ENCODE data around the gene FOXA1. TPM values are rescaled to one million over a fixed set of nuclear protein-coding genes. Genes with fewer than 3 reads are reported as not detected.

The FOXA1 gene
- total and polyA plus RNA-seq, 12 donors: not detected

DNA sequence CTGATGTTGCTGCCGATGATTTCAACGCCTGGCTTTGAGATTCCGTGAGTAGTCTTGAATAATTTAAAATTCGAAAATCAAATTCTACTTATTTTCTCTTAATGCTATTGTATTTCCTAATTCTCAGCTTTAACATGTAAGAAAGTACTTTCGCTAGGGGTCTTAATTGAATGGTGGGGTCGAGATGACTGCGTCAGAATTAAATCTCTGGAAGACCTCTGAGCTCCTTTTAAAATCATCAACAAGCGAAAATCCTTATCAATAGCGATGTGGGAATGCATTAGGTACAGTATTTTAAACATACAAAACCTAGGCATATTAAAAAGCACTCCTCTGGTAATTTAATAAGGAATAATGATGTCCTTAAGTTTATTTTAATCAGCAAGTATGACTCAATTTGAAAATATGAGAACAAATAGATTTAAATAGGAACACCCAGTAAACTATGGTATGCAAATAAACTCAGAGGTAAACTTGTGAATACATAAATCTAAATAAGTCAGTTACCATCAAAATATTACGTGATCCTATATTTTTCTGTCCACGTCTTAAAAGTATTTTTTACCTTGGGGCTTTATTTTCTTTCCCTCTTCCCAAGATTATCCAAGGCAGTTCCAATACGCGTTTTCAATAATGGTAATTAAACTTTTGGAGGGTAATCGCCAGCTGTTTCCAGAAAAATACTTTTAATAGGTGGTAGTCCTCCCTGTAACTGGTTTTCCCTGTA is 1.4 kb downstream of the FOXA1 start:
- Histone ChIP-seq H3K4me3 (peak overlapping the region in 4 of 10 donors; percentile 6 to 46 (median 40)), H3K36me3 (no peaks in the 10 kb centered on the region), H3K9me3 (no peaks in the 10 kb centered on the region), H3K27ac (no peak overlapping the region), H3K4me1 (peaks cover 3 to 43% (median 29%) of the 10 kb centered on the region in 9 donors), H3K27me3 (peaks cover 39 to 99% (median 98%) of the 10 kb centered on the region in 7 donors)
- TF ChIP-seq, protein P1, sequence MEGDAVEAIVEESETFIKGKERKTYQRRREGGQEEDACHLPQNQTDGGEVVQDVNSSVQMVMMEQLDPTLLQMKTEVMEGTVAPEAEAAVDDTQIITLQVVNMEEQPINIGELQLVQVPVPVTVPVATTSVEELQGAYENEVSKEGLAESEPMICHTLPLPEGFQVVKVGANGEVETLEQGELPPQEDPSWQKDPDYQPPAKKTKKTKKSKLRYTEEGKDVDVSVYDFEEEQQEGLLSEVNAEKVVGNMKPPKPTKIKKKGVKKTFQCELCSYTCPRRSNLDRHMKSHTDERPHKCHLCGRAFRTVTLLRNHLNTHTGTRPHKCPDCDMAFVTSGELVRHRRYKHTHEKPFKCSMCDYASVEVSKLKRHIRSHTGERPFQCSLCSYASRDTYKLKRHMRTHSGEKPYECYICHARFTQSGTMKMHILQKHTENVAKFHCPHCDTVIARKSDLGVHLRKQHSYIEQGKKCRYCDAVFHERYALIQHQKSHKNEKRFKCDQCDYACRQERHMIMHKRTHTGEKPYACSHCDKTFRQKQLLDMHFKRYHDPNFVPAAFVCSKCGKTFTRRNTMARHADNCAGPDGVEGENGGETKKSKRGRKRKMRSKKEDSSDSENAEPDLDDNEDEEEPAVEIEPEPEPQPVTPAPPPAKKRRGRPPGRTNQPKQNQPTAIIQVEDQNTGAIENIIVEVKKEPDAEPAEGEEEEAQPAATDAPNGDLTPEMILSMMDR (IDR thresholded peaks at IDR 0.05): no peak
- WGBS, 2 donors: 13 to 16% methylated on average over 14 of the region's 14 CpGs
- DNase-seq (no peak), ATAC-seq (no peak)
- intact Hi-C loops (cut with DNase I): loop anchor here in 2 of 10 donors (5.0 to 10.0 kb wide), 2 partner anchors 339 to 346 kb away; no protein-coding TSS in a partner anchor

DNA sequence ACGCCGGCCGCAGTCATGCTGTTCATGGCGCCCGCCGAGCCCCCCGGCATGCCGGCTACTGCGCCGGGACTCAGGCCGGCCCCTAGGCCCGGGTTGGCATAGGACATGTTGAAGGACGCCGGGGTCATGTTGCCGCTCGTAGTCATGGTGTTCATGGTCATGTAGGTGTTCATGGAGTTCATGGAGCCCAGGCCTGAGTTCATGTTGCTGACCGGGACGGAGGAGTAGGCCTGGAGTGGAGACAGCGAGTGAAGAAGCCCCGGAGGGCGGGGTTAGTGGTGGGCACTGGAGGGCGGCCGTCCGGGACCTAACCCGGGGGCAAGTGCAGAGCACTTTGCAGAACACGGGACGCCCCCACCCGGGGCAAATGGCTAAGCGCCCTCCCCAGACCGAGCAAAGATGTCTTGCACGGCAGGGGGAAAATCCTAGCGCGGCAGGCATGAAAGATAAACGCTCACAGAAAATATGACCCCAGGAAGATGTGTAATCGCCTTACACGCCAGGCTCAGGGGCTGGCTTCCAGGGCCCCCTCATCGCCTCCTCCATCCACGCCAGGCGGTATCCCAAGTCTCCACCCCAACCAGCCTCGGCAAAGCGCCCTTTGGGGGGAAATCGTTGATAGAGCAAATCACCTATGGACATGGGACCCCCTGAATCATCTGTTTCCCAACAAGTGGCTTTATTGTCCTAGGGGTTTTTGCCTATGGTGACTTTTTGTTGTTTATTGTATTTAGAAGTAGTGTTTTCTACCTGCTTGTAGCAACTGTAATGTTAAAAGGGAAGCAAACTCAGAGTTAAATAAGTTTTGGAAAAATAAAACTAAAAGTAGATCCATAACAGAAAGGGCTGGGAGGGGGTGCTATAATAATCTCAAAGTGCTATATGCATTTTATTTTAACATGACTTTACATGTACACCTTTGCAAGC is 2.3 kb downstream of the FOXA1 start:
- peaks cover 3 to 43% (median 28%) of the 10 kb centered on the region in 9 donors for H3K4me1 ChIP-seq
- no peak for DNase-seq
- H3K9me3 ChIP-seq: no peaks in the 10 kb centered on the region
- no peaks in the 10 kb centered on the region for H3K36me3 ChIP-seq
- TF ChIP-seq, protein P1 (IDR thresholded peaks at IDR 0.05): no peak
- peaks cover 29 to 99% (median 98%) of the 10 kb centered on the region in 7 donors for H3K27me3 ChIP-seq
- intact Hi-C loops (cut with DNase I): loop anchor here in 2 of 10 donors (5.0 to 10.0 kb wide), 2 partner anchors 338 to 345 kb away; no protein-coding TSS in a partner anchor
- ATAC-seq: peak in 1 of 8 donors; percentile 38
- WGBS, 2 donors: 4 to 7% methylated on average over 42 of the region's 42 CpGs
- no peak overlapping the region for H3K4me3 ChIP-seq
- H3K27ac ChIP-seq: no peak overlapping the region

DNA sequence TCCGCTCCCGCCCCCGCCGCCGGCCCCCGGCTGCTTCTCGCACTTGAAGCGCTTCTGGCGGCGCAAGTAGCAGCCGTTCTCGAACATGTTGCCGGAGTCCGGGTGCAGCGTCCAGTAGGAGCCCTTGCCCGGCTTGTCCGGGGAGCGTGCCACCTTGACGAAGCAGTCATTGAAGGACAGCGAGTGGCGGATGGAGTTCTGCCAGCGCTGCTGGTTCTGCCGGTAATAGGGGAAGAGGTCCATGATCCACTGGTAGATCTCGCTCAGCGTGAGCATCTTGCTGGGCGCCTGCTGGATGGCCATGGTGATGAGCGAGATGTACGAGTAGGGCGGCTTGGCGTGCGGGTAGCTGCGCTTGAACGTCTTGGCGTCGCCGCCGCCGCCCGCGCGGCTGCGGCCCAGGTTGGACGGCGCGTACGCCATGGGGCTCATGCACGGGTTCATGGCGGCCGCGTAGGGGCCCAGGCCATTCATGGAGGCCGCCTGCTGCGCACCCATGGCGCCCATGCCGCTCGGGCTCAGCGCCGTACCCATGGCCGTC is 3.0 kb downstream of the FOXA1 start:
- H3K27me3 ChIP-seq: peaks cover 29 to 99% (median 98%) of the 10 kb centered on the region in 7 donors
- intact Hi-C loops (cut with DNase I): loop anchor here in 2 of 10 donors (5.0 to 10.0 kb wide), 2 partner anchors 337 to 345 kb away; no protein-coding TSS in a partner anchor
- no peak overlapping the region for H3K27ac ChIP-seq
- peaks cover 3 to 42% (median 27%) of the 10 kb centered on the region in 9 donors for H3K4me1 ChIP-seq
- ATAC-seq: peak in 1 of 8 donors; percentile 55
- H3K36me3 ChIP-seq: no peaks in the 10 kb centered on the region
- TF ChIP-seq, protein P1 (IDR thresholded peaks at IDR 0.05): no peak
- peak in 1 of 2 donors; percentile 6 for DNase-seq
- H3K9me3 ChIP-seq: no peaks in the 10 kb centered on the region
- H3K4me3 ChIP-seq: no peak overlapping the region
- 2 to 4% methylated on average over 58 of the region's 58 CpGs for WGBS, 2 donors

All from heart right ventricle (tissue), 16 donors.